HUES6 (cell line): ENCODE measurements around the gene ETV4.

Source experiments
- H3K27ac ChIP-seq: 2 replicates; pipeline ENCODE4 v1.7.0; 2013; ENCODE audit warnings: low read depth, mild to moderate bottlenecking, low read length, inconsistent platforms
- H3K27me3 ChIP-seq: 2 replicates; pipeline ENCODE4 v1.6.1; 2013; ENCODE audit warnings: low read length; ENCODE audit not compliant: control insufficient read depth, insufficient read depth
- H3K36me3 ChIP-seq: 2 replicates; pipeline ENCODE4 v1.6.1; 2013; ENCODE audit warnings: low read length; ENCODE audit not compliant: control insufficient read depth, insufficient read depth
- H3K4me1 ChIP-seq: 2 replicates; pipeline ENCODE4 v1.6.1; 2013; ENCODE audit warnings: low read length; ENCODE audit not compliant: control insufficient read depth, insufficient read depth
- H3K4me3 ChIP-seq: 2 replicates; pipeline ENCODE4 v1.5.1; 2013; ENCODE audit warnings: low read depth, low read length
- H3K9ac ChIP-seq: one replicate; pipeline ENCODE4 v1.6.1; 2013; ENCODE audit warnings: mild to moderate bottlenecking, low read length
- H3K9me3 ChIP-seq: 2 replicates; pipeline ENCODE4 v1.6.1; 2013; ENCODE audit warnings: low read depth, low read length; ENCODE audit not compliant: control insufficient read depth, insufficient read depth

The ETV4 gene

GRCh38 chr17:43546319-43547188 lies at the start of gene ETV4:
Gene ETV4, minus strand, starts transcription at chr17:43546340. Its CDS starts 723 bp downstream, at chr17:43545617.
- Histone ChIP-seq H3K27me3 (no peaks in the 10 kb centered on the region; the same call in 1 of the 2 replicates), H3K36me3 (peaks cover 6% of the 10 kb centered on the region; the same call in 1 of the 2 replicates), H3K9ac (peak within 1 kb of the TSS; percentile 98), H3K9me3 (no peaks in the 10 kb centered on the region), H3K4me3 (peak within 1 kb of the TSS; percentile 84), H3K27ac (peak within 1 kb of the TSS; percentile 94; the same call in 1 of the 2 replicates), H3K4me1 (peaks cover 55% of the 10 kb centered on the region)

- Histone ChIP-seq H3K36me3 (no peaks in the 10 kb centered on the region), H3K27me3 (no peaks in the 10 kb centered on the region), H3K9me3 (no peaks in the 10 kb centered on the region), H3K4me1 (peaks cover 27% of the 10 kb centered on the region), H3K4me3 (no peak overlapping the region), H3K27ac (no peak overlapping the region), H3K9ac (no peak overlapping the region)
Observed at GRCh38 chr17:43595466-43595865, 49.3 kb upstream of the ETV4 start.

GRCh38 chr17:43591779-43592562 lies 45.8 kb upstream of the ETV4 start:
- H3K27me3 ChIP-seq: no peaks in the 10 kb centered on the region
- H3K36me3 ChIP-seq: no peaks in the 10 kb centered on the region
- no peaks in the 10 kb centered on the region; the same call in 1 of the 2 replicates for H3K9me3 ChIP-seq
- H3K27ac ChIP-seq: peak overlapping the region; percentile 44; the same call in 1 of the 2 replicates
- H3K9ac ChIP-seq: peak overlapping the region; percentile 28
- peaks cover 16% of the 10 kb centered on the region for H3K4me1 ChIP-seq
- H3K4me3 ChIP-seq: no peak overlapping the region

GRCh38 chr17:43591001-43591400 lies 44.9 kb upstream of the ETV4 start:
- no peaks in the 10 kb centered on the region for H3K36me3 ChIP-seq
- H3K9ac ChIP-seq: no peak overlapping the region
- peak overlapping the region; percentile 26; the same call in 1 of the 2 replicates for H3K27ac ChIP-seq
- H3K27me3 ChIP-seq: no peaks in the 10 kb centered on the region
- no peaks in the 10 kb centered on the region; the same call in 1 of the 2 replicates for H3K9me3 ChIP-seq
- no peak overlapping the region for H3K4me3 ChIP-seq
- peaks cover 16% of the 10 kb centered on the region for H3K4me1 ChIP-seq

- Histone ChIP-seq H3K4me3 (no peak overlapping the region), H3K4me1 (peaks cover 16% of the 10 kb centered on the region), H3K27me3 (no peaks in the 10 kb centered on the region), H3K27ac (no peak overlapping the region), H3K36me3 (no peaks in the 10 kb centered on the region), H3K9me3 (no peaks in the 10 kb centered on the region; the same call in 1 of the 2 replicates), H3K9ac (no peak overlapping the region)
Observed at GRCh38 chr17:43588664-43589435, 42.7 kb upstream of the ETV4 start.

- no peak overlapping the region for H3K27ac ChIP-seq
Observed at GRCh38 chr17:43588121-43588520, 42.0 kb upstream of the ETV4 start.

GRCh38 chr17:43587647-43588046 lies 41.5 kb upstream of the ETV4 start:
- no peak overlapping the region for H3K4me3 ChIP-seq
- H3K9me3 ChIP-seq: no peaks in the 10 kb centered on the region; the same call in 1 of the 2 replicates
- no peaks in the 10 kb centered on the region for H3K36me3 ChIP-seq
- no peak overlapping the region for H3K27ac ChIP-seq
- H3K9ac ChIP-seq: no peak overlapping the region
- no peaks in the 10 kb centered on the region; the same call in 1 of the 2 replicates for H3K27me3 ChIP-seq
- peaks cover 16% of the 10 kb centered on the region for H3K4me1 ChIP-seq

More at GRCh38 chr17:43588121-43588520, 42.0 kb upstream of the ETV4 start:
- no peaks in the 10 kb centered on the region; the same call in 1 of the 2 replicates for H3K9me3 ChIP-seq
- no peak overlapping the region for H3K9ac ChIP-seq
- H3K4me3 ChIP-seq: no peak overlapping the region
- H3K36me3 ChIP-seq: no peaks in the 10 kb centered on the region
- no peaks in the 10 kb centered on the region for H3K27me3 ChIP-seq
- H3K4me1 ChIP-seq: peaks cover 16% of the 10 kb centered on the region

GRCh38 chr17:43584666-43585102 lies 38.5 kb upstream of the ETV4 start:
- H3K27me3 ChIP-seq: no peaks in the 10 kb centered on the region; the same call in 1 of the 2 replicates
- no peak overlapping the region for H3K27ac ChIP-seq
- no peaks in the 10 kb centered on the region for H3K36me3 ChIP-seq
- peaks cover 1% of the 10 kb centered on the region for H3K4me1 ChIP-seq
- H3K9ac ChIP-seq: no peak overlapping the region
- H3K9me3 ChIP-seq: no peaks in the 10 kb centered on the region; the same call in 1 of the 2 replicates
- H3K4me3 ChIP-seq: no peak overlapping the region

- no peak overlapping the region for H3K9ac ChIP-seq
- H3K36me3 ChIP-seq: no peaks in the 10 kb centered on the region
- H3K9me3 ChIP-seq: no peaks in the 10 kb centered on the region; the same call in 1 of the 2 replicates
- H3K27me3 ChIP-seq: no peaks in the 10 kb centered on the region; the same call in 1 of the 2 replicates
- no peak overlapping the region for H3K27ac ChIP-seq
- peaks cover 15% of the 10 kb centered on the region for H3K4me1 ChIP-seq
- no peak overlapping the region for H3K4me3 ChIP-seq
Observed at GRCh38 chr17:43583332-43583731, 37.2 kb upstream of the ETV4 start.

GRCh38 chr17:43581613-43582012 lies 35.5 kb upstream of the ETV4 start:
- Histone ChIP-seq H3K27ac (no peak overlapping the region), H3K9ac (no peak overlapping the region), H3K9me3 (no peaks in the 10 kb centered on the region), H3K4me1 (peaks cover 31% of the 10 kb centered on the region), H3K4me3 (no peak overlapping the region), H3K27me3 (no peaks in the 10 kb centered on the region; the same call in 1 of the 2 replicates), H3K36me3 (no peaks in the 10 kb centered on the region)
